H1 (cell line): ENCODE results near the gene HPRT1. TPM values are rescaled to one million over a fixed set of nuclear protein-coding genes. Genes with fewer than 3 reads are reported as not detected.

Source experiments
- CTCF ChIA-PET: fragments of 300-600 bp; sonication (Branson Sonifier 250); formaldehyde crosslinking; loops from one replicate; lab custom pipeline; 2021; ENCODE audit not compliant: partially characterized antibody; lab: Charles Lee
- POLR2A ChIA-PET: fragments of 300-600 bp; sonication (Branson Sonifier 250); formaldehyde crosslinking; loops from one replicate; lab custom pipeline; 2021; ENCODE audit warnings: inconsistent platforms; ENCODE audit not compliant: partially characterized antibody; lab: Charles Lee
- DNase-seq, 2 experiments: peaks; one replicate each; pipeline versions ENCODE4 v3.0.0 to v3.0.0-alpha.2; 2010 to 2022; ENCODE audit warnings: low spot score in 2 of 2, low read depth in 1 of 2, mixed read lengths in 1 of 2
- FAIRE-seq: peaks from 2 replicates; lab custom pipeline; 2011; peaks lifted over from hg19 to GRCh38; lab: Jason Lieb, UNC
- H2AFZ ChIP-seq: 2 replicates; pipeline ENCODE4 v1.8.1; 2012; ENCODE audit warnings: low read length, inconsistent platforms
- H2AK5ac ChIP-seq: 2 replicates; pipeline ENCODE4 v1.6.1; 2013; ENCODE audit warnings: low read depth, low read length
- H2BK120ac ChIP-seq: replicated peaks from 2 replicates; pipeline ENCODE3; 2013; ENCODE audit warnings: low read depth, low read length, inconsistent platforms
- H2BK12ac ChIP-seq: 2 replicates; pipeline ENCODE4 v1.6.1; 2013; ENCODE audit warnings: low read depth, low read length
- H2BK15ac ChIP-seq: 2 replicates; pipeline ENCODE4 v1.6.1; 2013; ENCODE audit warnings: low read length
- H2BK20ac ChIP-seq: 2 replicates; pipeline ENCODE4 v1.6.1; 2013; ENCODE audit warnings: low read length
- H2BK5ac ChIP-seq: 2 replicates; pipeline ENCODE4 v1.6.1; 2013; ENCODE audit warnings: low read depth, low read length
- H3K14ac ChIP-seq: 2 replicates; pipeline ENCODE4 v1.6.1; 2013; ENCODE audit warnings: inconsistent platforms; ENCODE audit not compliant: insufficient read length
- H3K18ac ChIP-seq: 2 replicates; pipeline ENCODE4 v1.6.1; 2013; ENCODE audit warnings: low read length; ENCODE audit errors: extremely low read depth
- H3K23ac ChIP-seq: 2 replicates; pipeline ENCODE4 v1.6.1; 2013; ENCODE audit warnings: inconsistent platforms; ENCODE audit not compliant: insufficient read length
- H3K23me2 ChIP-seq: 2 replicates; pipeline ENCODE4 v1.6.1; 2013; ENCODE audit warnings: low read depth, low read length
- H3K27ac ChIP-seq: 2 replicates; pipeline ENCODE4 v1.6.1; 2011; ENCODE audit warnings: low read depth, low read length, inconsistent platforms
- H3K27me3 ChIP-seq, 4 experiments: replicated peaks in 1 of 4; 1 replicate in 1 of 4; 2 replicates in 3 of 4; pipeline versions ENCODE4 v1.6.1 to v1.8.1; 2011 to 2013; ENCODE audit warnings: low read length in 3 of 4, mild to moderate bottlenecking in 3 of 4, inconsistent platforms in 2 of 4, mixed read lengths in 2 of 4, moderate library complexity in 1 of 4; ENCODE audit not compliant: control insufficient read depth in 3 of 4, insufficient read depth in 3 of 4; ENCODE audit errors: extremely low read depth in 1 of 4
- H3K36me3 ChIP-seq, 4 experiments: 2 replicates each; pipeline versions ENCODE4 v1.6.1 to v1.8.1; 2011 to 2013; ENCODE audit warnings: mild to moderate bottlenecking in 4 of 4, low read length in 3 of 4, moderate library complexity in 2 of 4, control low read depth in 1 of 4, inconsistent platforms in 1 of 4; ENCODE audit not compliant: insufficient read depth in 4 of 4, control insufficient read depth in 2 of 4
- H3K4ac ChIP-seq: replicated peaks from 2 replicates; pipeline ENCODE3; 2013; ENCODE audit warnings: low read length, low read depth, mixed read lengths, inconsistent platforms; ENCODE audit not compliant: insufficient read length
- H3K4me1 ChIP-seq, 4 experiments: replicated peaks in 1 of 4; 1 replicate in 1 of 4; 2 replicates in 3 of 4; pipeline versions ENCODE4 v1.6.1 to v1.8.1; 2011 to 2013; ENCODE audit warnings: low read length in 3 of 4, inconsistent platforms in 2 of 4, mixed read lengths in 1 of 4; ENCODE audit not compliant: insufficient read depth in 4 of 4, control insufficient read depth in 3 of 4
- H3K4me2 ChIP-seq, 2 experiments: 2 replicates each; pipeline versions ENCODE4 v1.6.1 to v1.8.1; 2011 to 2013; ENCODE audit warnings: low read depth in 2 of 2, low read length in 2 of 2, control low read depth in 1 of 2, inconsistent platforms in 1 of 2, mild to moderate bottlenecking in 1 of 2; ENCODE audit not compliant: insufficient read depth in 1 of 2
- H3K4me3 ChIP-seq, 4 experiments: fragments of 200-600, 300-600 bp in 1 of 4; sonication (generic), shearing (Covaris generic), sonication (Bioruptor Twin) in 1 of 4; 2 replicates each; pipeline versions ENCODE4 v1.5.1 to v1.8.1; 2011 to 2016; ENCODE audit warnings: low read length in 4 of 4, low read depth in 3 of 4, control low read depth in 2 of 4, inconsistent platforms in 2 of 4, mild to moderate bottlenecking in 2 of 4, mixed read lengths in 1 of 4, moderate library complexity in 1 of 4; ENCODE audit not compliant: insufficient read depth in 2 of 4; ENCODE audit errors: extremely low read depth in 1 of 4
- H3K56ac ChIP-seq: replicated peaks from 2 replicates; pipeline ENCODE3; 2013; ENCODE audit warnings: low read depth, mild to moderate bottlenecking, mixed read lengths, low read length, inconsistent platforms; ENCODE audit not compliant: insufficient read length
- H3K79me1 ChIP-seq: 2 replicates; pipeline ENCODE4 v1.6.1; 2013; ENCODE audit warnings: low read depth, low read length, control low read depth
- H3K79me2 ChIP-seq, 2 experiments: 2 replicates each; pipeline versions ENCODE4 v1.6.1 to v1.8.1; 2012 to 2013; ENCODE audit warnings: low read length in 2 of 2, mild to moderate bottlenecking in 2 of 2, inconsistent platforms in 1 of 2; ENCODE audit not compliant: insufficient read depth in 2 of 2, control insufficient read depth in 1 of 2
- H3K9ac ChIP-seq, 4 experiments: replicated peaks in 1 of 4; 1 replicate in 1 of 4; 2 replicates in 3 of 4; pipeline versions ENCODE4 v1.6.1 to v1.8.1; 2011 to 2013; ENCODE audit warnings: low read depth in 3 of 4, low read length in 3 of 4, control low read depth in 2 of 4, mild to moderate bottlenecking in 2 of 4, moderate library complexity in 2 of 4, inconsistent platforms in 1 of 4; ENCODE audit errors: extremely low read depth in 1 of 4
- H3K9me3 ChIP-seq, 2 experiments: 2 replicates each; pipeline versions ENCODE4 v1.6.1 to v1.8.1; 2012 to 2013; ENCODE audit warnings: mild to moderate bottlenecking in 2 of 2, moderate library complexity in 2 of 2, control low read depth in 1 of 2, inconsistent platforms in 1 of 2, low read depth in 1 of 2, low read length in 1 of 2, mixed read lengths in 1 of 2; ENCODE audit not compliant: insufficient read depth in 2 of 2
- H4K20me1 ChIP-seq, 2 experiments: replicated peaks in 1 of 2; 2 replicates each; pipeline versions ENCODE3 to v1.8.1; 2011 to 2013; ENCODE audit warnings: inconsistent platforms in 2 of 2, low read length in 2 of 2, mild to moderate bottlenecking in 1 of 2; ENCODE audit not compliant: insufficient read depth in 2 of 2, control insufficient read depth in 1 of 2
- H4K5ac ChIP-seq: 2 replicates; pipeline ENCODE4 v1.6.1; 2013; ENCODE audit warnings: low read length, low read depth, mixed read lengths, inconsistent platforms; ENCODE audit not compliant: insufficient read length
- H4K8ac ChIP-seq: 2 replicates; pipeline ENCODE4 v1.8.0; 2013; ENCODE audit warnings: mild to moderate bottlenecking, moderate library complexity, low read length, inconsistent platforms; ENCODE audit not compliant: insufficient read depth; ENCODE audit errors: extremely low read depth
- H4K91ac ChIP-seq: replicated peaks from 2 replicates; pipeline ENCODE3; 2013; ENCODE audit warnings: low read length, mixed read lengths, inconsistent platforms; ENCODE audit not compliant: insufficient read length
- HDAC6 ChIP-seq: IDR thresholded peaks from one replicate; pipeline ENCODE4 v1.7.1; 2012; ENCODE audit warnings: low read depth, mild to moderate bottlenecking, inconsistent platforms, low read length, moderate library complexity
- KDM1A ChIP-seq: fragments of 200-600, 300-600 bp; sonication (generic); IDR thresholded peaks from 2 replicates; pipeline ENCODE4 v1.7.1; 2016; ENCODE audit warnings: mild to moderate bottlenecking, low read length, borderline replicate concordance
- MAFK ChIP-seq: IDR thresholded peaks from 2 replicates; pipeline ENCODE4 v1.6.1; 2012; ENCODE audit warnings: low read depth, mild to moderate bottlenecking, improper control_type of control experiment, low read length
- WGBS, 2 experiments: shearing (Covaris generic) in 1 of 2; methylation state at CpG; one replicate each; pipeline versions ENCODE4 v1.1.6 to v1.1.7; 2013 to 2015; ENCODE audit warnings: low lambda C conversion rate in 2 of 2, mixed read lengths in 2 of 2, inconsistent platforms in 1 of 2, low coverage in 1 of 2, missing lambda C conversion rate in 1 of 2; ENCODE audit not compliant: insufficient replicate concordance in 2 of 2, insufficient coverage in 1 of 2, insufficient read length in 1 of 2; ENCODE audit errors: extremely low coverage in 1 of 2, missing lambda C conversion rate in 1 of 2; 5-methylcytosine and 5-hydroxymethylcytosine counted together
- polyA plus RNA-seq, 7 experiments: library from polyadenylated mRNA; depleted of rRNA in 3 of 7; stranded (reverse) in 5 of 7; unstranded in 2 of 7; fragments of >200 nt in 5 of 7; fragments of 200-250 nt in 2 of 7; gene quantifications; 1 replicate in 5 of 7; 2 replicates in 1 of 7; 4 replicates in 1 of 7; pipeline versions ENCODE4 v1.2.1 to v1.2.3, GENCODE V29; 2011 to 2013; ENCODE audit warnings: missing spikeins in 2 of 7, mixed read lengths in 2 of 7
- total RNA-seq: library from RNA; stranded (reverse); fragmentation: NEBNext Ultra II Directional; extraction: Animal tissue kit (Norgen Biotek cat#: 25700); gene quantifications from 2 replicates; pipeline ENCODE4 v1.2.1, GENCODE V29; 2021

HPRT1 gene
- total and polyA plus RNA-seq, 2 of the 8 experiments (the other 6 are each of a cell fraction or from before 2014, with no cell fraction given), result 16.9 to 49.5 TPM

DNA sequence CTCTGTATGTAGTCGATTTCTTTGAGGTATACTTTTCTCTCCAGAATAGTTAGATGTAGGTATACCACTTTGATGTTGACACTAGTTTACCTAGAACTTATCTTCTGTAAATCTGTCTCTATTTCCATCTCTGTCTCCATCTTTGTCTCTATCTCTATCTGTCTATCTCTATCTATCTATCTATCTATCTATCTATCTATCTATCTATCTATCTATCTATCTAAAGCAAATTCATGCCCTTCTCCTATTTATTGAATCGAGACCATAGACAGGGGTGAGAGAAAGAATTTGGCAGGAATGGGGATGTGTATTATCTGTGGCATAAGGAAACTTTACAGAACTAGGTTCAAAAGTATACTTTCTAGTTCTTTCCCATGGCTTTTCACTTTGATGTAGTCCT is 21.4 kb downstream of the HPRT1 start:
- Histone ChIP-seq H2AK5ac (no peak overlapping the region), H3K27ac (no peak overlapping the region), H3K18ac (no peak overlapping the region), H2BK20ac (no peak overlapping the region), H3K4ac (no peak overlapping the region), H3K23ac (no peak overlapping the region), H3K27me3 (no peaks in the 10 kb centered on the region), H2BK15ac (no peak overlapping the region), H3K4me3 (no peak overlapping the region), H4K8ac (no peak overlapping the region), H3K79me1 (no peaks in the 10 kb centered on the region), H2BK5ac (no peak overlapping the region), H4K20me1 (peaks cover 0 to 2% of the 10 kb centered on the region in 2 experiments), H3K14ac (no peak overlapping the region), H2BK12ac (no peak overlapping the region), H3K4me2 (no peak overlapping the region), H3K4me1 (no peaks in the 10 kb centered on the region), H4K5ac (no peak overlapping the region), H3K79me2 (no peaks in the 10 kb centered on the region), H3K56ac (no peak overlapping the region), H3K9me3 (no peaks in the 10 kb centered on the region), H2BK120ac (no peak overlapping the region), H2AFZ (no peak overlapping the region), H4K91ac (no peak overlapping the region), H3K9ac (no peak overlapping the region), H3K23me2 (no peaks in the 10 kb centered on the region), H3K36me3 (peaks cover 0 to 12% (median 3%) of the 10 kb centered on the region in 4 experiments; a peak in 2 of 8 replicates)
- WGBS, 2 experiments, result 89% methylated on average over 2 of the region's 2 CpGs; no CpG with 5 or more reads in 1 of the 2 experiments
- no peak for DNase-seq
- POLR2A ChIA-PET, result no interaction called here
- TF ChIP-seq HDAC6, result no peak
- no peak for TF ChIP-seq KDM1A
- TF ChIP-seq MAFK, result no peak
- CTCF ChIA-PET, result no interaction called here
- no peak for FAIRE-seq
